Loucy (cell line): ENCODE measurements around the gene ADD1.

ENCODE experiments used
- EZH2phosphoT487 ChIP-seq: fragments of 200-600 bp; IDR thresholded peaks from 2 replicates; pipeline ENCODE4 v1.6.1; 2018; ENCODE audit warnings: antibody characterized with exemption, mild to moderate bottlenecking, moderate library complexity, borderline replicate concordance
- TF ChIP-seq, protein P1 (sequence below): fragments of 200-600 bp; sonication (generic); conservative IDR thresholded peaks from 2 replicates; pipeline ENCODE4 v1.5.1; 2014; ENCODE audit warnings: mild to moderate bottlenecking, antibody characterized with exemption, low read length

- TF ChIP-seq, protein P1, sequence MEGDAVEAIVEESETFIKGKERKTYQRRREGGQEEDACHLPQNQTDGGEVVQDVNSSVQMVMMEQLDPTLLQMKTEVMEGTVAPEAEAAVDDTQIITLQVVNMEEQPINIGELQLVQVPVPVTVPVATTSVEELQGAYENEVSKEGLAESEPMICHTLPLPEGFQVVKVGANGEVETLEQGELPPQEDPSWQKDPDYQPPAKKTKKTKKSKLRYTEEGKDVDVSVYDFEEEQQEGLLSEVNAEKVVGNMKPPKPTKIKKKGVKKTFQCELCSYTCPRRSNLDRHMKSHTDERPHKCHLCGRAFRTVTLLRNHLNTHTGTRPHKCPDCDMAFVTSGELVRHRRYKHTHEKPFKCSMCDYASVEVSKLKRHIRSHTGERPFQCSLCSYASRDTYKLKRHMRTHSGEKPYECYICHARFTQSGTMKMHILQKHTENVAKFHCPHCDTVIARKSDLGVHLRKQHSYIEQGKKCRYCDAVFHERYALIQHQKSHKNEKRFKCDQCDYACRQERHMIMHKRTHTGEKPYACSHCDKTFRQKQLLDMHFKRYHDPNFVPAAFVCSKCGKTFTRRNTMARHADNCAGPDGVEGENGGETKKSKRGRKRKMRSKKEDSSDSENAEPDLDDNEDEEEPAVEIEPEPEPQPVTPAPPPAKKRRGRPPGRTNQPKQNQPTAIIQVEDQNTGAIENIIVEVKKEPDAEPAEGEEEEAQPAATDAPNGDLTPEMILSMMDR = no peak
- no peak for TF ChIP-seq EZH2phosphoT487
Observed at GRCh38 chr4:2839060-2839459, 4.6 kb upstream of the ADD1 start.
